Testis (tissue), 3 donors: ENCODE measurements around the gene MCAT. TPM values are rescaled to one million over a fixed set of nuclear protein-coding genes. Genes with fewer than 3 reads are reported as not detected.

Experiments used
- DNase-seq: peaks from one replicate; pipeline ENCODE4 v3.0.0-alpha.2; 2019
- H3K27ac ChIP-seq, 2 donors: fragments of 200-600 bp; sonication (generic); one replicate each; pipeline ENCODE4 v1.5.1; 2019
- H3K27me3 ChIP-seq: fragments of 200-600 bp; sonication (generic); one replicate; pipeline ENCODE4 v1.5.1; 2019
- H3K36me3 ChIP-seq: fragments of 200-600 bp; sonication (generic); one replicate; pipeline ENCODE4 v1.5.1; 2017; ENCODE audit warnings: low read depth; ENCODE audit errors: missing control alignments
- H3K4me1 ChIP-seq: fragments of 200-600 bp; sonication (generic); one replicate; pipeline ENCODE4 v1.5.1; 2019
- H3K4me3 ChIP-seq, 2 donors: fragments of 200-600 bp; sonication (generic); one replicate each; pipeline ENCODE4 v1.5.1; 2017 to 2019
- H3K9me3 ChIP-seq: fragments of 200-600 bp; sonication (generic); one replicate; pipeline ENCODE4 v1.5.1; 2017
- CTCF ChIP-seq, 3 experiments: fragments of 450-650 bp in 2 of 3; fragments of 200-600 bp in 1 of 3; sonication (generic) in 1 of 3; IDR thresholded peaks; one replicate each; pipeline ENCODE4 v1.5.1; 2016 to 2019; ENCODE audit warnings: antibody characterized with exemption in 3 of 3, mild to moderate bottlenecking in 2 of 3, moderate library complexity in 1 of 3
- POLR2A ChIP-seq: fragments of 450-650 bp; IDR thresholded peaks from one replicate; pipeline ENCODE4 v1.6.1; 2017; ENCODE audit warnings: antibody characterized with exemption, mild to moderate bottlenecking, moderate library complexity
- WGBS, 2 donors: methylation state at CpG; one replicate each; pipeline ENCODE4 v1.1.5; 2018; 5-methylcytosine and 5-hydroxymethylcytosine counted together
- intact Hi-C: fragments of 100-400 bp; cut with DNase I; formaldehyde crosslinking; loops from one replicate; pipeline ENCODE4 v1.15.1; 2023; ENCODE audit warnings: low total_unique reads
- polyA plus RNA-seq: library from polyadenylated mRNA; stranded (reverse); fragments of 350-450 nt; fragmentation: Illumina TruSeq; extraction: RNeasy Lipid Tissue Mini Kit (QIAGEN cat#74804); gene quantifications from one replicate; pipeline ENCODE4 v1.2.3, GENCODE V29; 2014; ENCODE audit warnings: low read depth, low replicate concordance; ENCODE audit not compliant: insufficient read depth
- total RNA-seq, 2 donors: library from RNA; depleted of rRNA; stranded (reverse); fragments of >200 nt; gene quantifications; one replicate each; pipeline ENCODE4 v1.2.3, GENCODE V29; 2016

Gene MCAT
- total and polyA plus RNA-seq, 3 donors from 2014 or later, result 25.4 to 46.5 (median 43.1) TPM

- TF ChIP-seq CTCF (IDR thresholded peaks at IDR 0.05) (no peak), POLR2A (no peak)
These were observed 36.1 kb upstream of the MCAT start for GRCh38 chr22:43179146-43179910.

GRCh38 chr22:43177479-43177878, 34.3 kb upstream of the MCAT start:
- Histone ChIP-seq H3K36me3 (no peaks in the 10 kb centered on the region), H3K4me3 (no peak overlapping the region), H3K4me1 (no peaks in the 10 kb centered on the region), H3K9me3 (no peaks in the 10 kb centered on the region), H3K27ac (no peak overlapping the region), H3K27me3 (no peaks in the 10 kb centered on the region)
- 90 to 91% methylated on average over 7 of the region's 7 CpGs for WGBS, 2 donors
- DNase-seq, result no peak
- TF ChIP-seq POLR2A (no peak), CTCF (IDR thresholded peaks at IDR 0.05) (no peak)
- intact Hi-C loops, result no loop called here

More at GRCh38 chr22:43179146-43179910, 36.1 kb upstream of the MCAT start:
- peaks cover 17% of the 10 kb centered on the region for H3K4me1 ChIP-seq
- no peaks in the 10 kb centered on the region for H3K36me3 ChIP-seq
- no peak overlapping the region for H3K4me3 ChIP-seq
- H3K27ac ChIP-seq, result no peak overlapping the region
- no peak for DNase-seq
- intact Hi-C loops, result no loop called here
- H3K9me3 ChIP-seq, result no peaks in the 10 kb centered on the region
- H3K27me3 ChIP-seq, result no peaks in the 10 kb centered on the region
- 86 to 94% methylated on average over 17 to 25 of the region's 25 CpGs for WGBS, 2 donors

GRCh38 chr22:43176090-43176489, 32.9 kb upstream of the MCAT start:
- no peak overlapping the region for H3K4me3 ChIP-seq
- H3K9me3 ChIP-seq, result no peaks in the 10 kb centered on the region
- TF ChIP-seq POLR2A, result no peak
- TF ChIP-seq CTCF (IDR thresholded peaks at IDR 0.05), result no peak
- H3K27ac ChIP-seq, result no peak overlapping the region
- H3K36me3 ChIP-seq, result no peaks in the 10 kb centered on the region
- intact Hi-C loops, result no loop called here
- no peaks in the 10 kb centered on the region for H3K4me1 ChIP-seq
- H3K27me3 ChIP-seq, result no peaks in the 10 kb centered on the region
- WGBS, 2 donors, result 87 to 94% methylated on average over 15 of the region's 15 CpGs
- no peak for DNase-seq

DNA sequence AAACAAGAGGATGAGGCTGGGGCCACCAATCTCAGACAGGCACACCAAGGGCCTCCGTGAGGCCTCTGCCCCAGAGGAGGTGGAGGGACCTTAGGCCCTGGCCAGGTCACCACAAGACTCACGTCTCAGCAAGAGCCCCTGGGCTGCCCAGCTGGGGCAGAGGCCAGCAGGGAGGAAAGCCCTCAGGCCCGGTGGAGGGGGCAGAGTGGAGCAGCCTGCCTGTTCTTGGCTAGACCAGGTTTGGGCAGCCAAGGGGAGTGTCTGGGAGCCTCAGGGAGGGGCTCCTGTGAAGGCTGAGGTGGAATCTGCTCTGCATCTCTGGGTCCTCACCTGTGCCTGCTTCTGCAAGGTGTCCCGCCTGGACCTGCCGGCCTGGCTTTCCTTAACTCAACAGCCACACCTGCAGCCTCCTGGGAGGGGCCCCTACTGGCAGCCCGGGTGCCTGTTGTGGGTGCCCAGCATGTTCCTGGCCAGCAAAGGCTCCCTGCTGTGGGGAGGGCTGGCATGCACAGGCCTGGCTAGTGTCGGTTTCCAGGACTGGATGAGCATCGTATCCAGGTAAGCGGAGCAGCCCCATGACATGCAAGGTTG, 31.8 kb upstream of the MCAT start:
- intact Hi-C loops, result no loop called here
- no peak for DNase-seq
- Histone ChIP-seq H3K4me1 (no peaks in the 10 kb centered on the region), H3K9me3 (no peaks in the 10 kb centered on the region), H3K27ac (no peak overlapping the region), H3K27me3 (no peaks in the 10 kb centered on the region), H3K36me3 (no peaks in the 10 kb centered on the region), H3K4me3 (no peak overlapping the region)
- TF ChIP-seq CTCF (IDR thresholded peaks at IDR 0.05) (no peak), POLR2A (no peak)
- 90 to 91% methylated on average over 2 to 9 of the region's 9 CpGs for WGBS, 2 donors
